A549 treated with ZK216348 at 1 μM for 4 hours (cell line): ENCODE data around the gene KPRP. TPM values are rescaled to one million over a fixed set of nuclear protein-coding genes. Genes with fewer than 3 reads are reported as not detected.

Experiments used
- total RNA-seq: library from RNA; stranded (reverse); fragments of 200-300 nt; extraction: Qiagen RNA extraction; gene quantifications from 5 replicates; pipeline ENCODE4 v1.2.3, GENCODE V29; 2022; ENCODE audit warnings: low read depth

The KPRP gene
- total RNA-seq: not detected in 5 replicates

DNA sequence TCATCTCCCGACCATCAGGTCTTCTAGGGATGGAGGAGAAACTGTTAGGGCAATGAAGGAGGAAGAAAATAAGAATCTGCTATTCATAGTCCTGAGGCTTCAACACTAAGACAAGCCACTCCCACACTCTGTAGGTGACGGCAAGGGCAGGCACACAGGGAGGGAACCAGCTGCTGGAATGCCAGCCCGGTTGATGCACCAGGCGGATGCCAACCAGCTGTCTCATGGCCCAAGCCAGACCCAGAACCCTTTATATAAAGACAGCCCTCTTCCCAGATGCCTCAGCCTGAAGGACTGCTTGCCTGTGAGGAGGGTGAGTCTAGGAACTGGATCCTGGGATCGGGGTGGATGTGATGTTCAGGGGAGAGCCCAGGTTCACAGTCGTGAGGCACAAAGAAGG, at the start of gene KPRP:
Gene KPRP (plus strand): TSS at position 279 of the 400 bp plus-strand sequence. CDS start 1,564 bp downstream, outside the sequence.

DNA sequence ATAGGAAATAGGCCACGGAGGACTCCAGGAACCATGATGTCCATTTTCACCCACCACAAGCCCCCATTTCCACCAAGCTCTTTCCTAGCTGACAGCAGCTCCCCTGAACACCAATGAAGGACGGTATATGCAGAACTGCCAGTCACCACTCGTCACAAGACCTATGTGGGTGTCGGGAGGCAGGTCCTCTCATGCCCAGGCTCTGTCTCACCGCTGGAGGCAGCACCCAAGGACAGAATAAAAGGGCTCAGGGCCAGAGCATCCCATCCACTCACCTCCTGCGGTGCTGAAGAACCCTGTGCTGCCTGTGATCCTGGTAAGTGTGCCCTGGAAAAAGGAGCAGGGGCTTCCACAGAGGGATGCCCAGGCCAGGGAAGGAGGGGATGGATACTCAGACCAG, 17.1 kb downstream of the KPRP start, which contains the start of gene LCE1F:
Gene LCE1F (plus strand): TSS at position 266 of the 400 bp plus-strand sequence. CDS start 1,232 bp downstream, outside the sequence.

DNA sequence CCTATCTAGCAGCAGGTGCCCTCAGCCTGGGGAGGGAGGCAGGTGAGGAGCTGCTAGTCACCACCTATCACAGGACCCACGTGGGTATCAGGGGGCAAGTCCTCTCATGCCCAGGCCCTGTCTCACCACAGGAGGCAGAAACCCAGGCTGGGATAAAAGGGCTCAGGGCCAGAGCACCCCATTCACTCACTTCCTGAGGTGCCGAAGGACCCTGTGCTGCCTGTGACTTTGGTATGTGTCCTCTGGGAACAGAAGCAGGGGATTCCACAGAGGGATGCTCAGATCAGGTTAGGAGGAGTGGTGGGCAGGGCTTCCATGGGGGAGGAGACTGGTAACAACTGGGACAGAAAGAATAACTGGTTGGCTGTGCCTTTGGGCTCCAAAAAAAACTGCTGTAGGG, 28.3 kb downstream of the KPRP start, which contains the start of gene LCE1E:
Gene LCE1E (plus strand): TSS at position 181 of the 400 bp plus-strand sequence. CDS start 1,043 bp downstream, outside the sequence.

GRCh38 chr1:152796421-152796820, 38.6 kb downstream of the KPRP start, which contains the start of gene LCE1D:
LCE1D (plus strand) TSS chr1:152796721; CDS start chr1:152797795, 1,074 bp downstream.

DNA sequence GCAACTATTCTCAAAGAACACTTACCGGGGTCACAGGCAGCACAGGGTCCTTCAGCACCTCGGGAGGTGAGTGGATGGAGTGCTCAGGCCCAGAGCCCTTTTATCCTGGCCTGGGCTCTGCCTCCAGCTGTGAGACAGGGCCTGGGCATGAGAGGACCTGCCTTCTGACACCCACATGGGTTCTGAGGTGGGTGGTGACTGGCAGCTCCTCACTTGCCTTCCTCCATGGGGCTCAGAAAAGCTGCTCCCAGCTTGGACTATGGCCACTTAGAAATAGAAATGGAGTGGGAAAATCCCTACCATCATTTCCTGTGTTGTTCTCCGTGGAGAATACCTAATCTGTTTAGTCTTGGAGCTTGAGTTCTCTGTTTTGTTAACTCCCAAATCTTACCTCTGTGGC, 48.8 kb downstream of the KPRP start, which contains the start of gene LCE1C:
Gene LCE1C (minus strand): TSS at position 76 of the 400 bp plus-strand sequence. CDS start 1,173 bp downstream, outside the sequence.

Other genes starting within 250 kb of the KPRP start
- not detected in 5 replicates for gene LCE5A, start 247.2 kb upstream of the KPRP start, total RNA-seq
- gene CRCT1, start 243.5 kb upstream of the KPRP start, total RNA-seq: 0.42 to 0.83 TPM (median 0.60 TPM) in 3 of 5 replicates, not detected in the others
- 0.27 to 0.31 TPM in 2 of 5 replicates, not detected in the others for gene LCE3E, start 191.2 kb upstream of the KPRP start, total RNA-seq
- 0.82 to 1.8 TPM (median 1.3 TPM) in 5 replicates for gene LCE3D, start 177.5 kb upstream of the KPRP start, total RNA-seq
- gene LCE3C, start 157.8 kb upstream of the KPRP start, total RNA-seq: not detected in 5 replicates
- not detected in 5 replicates for gene LCE3B, start 144.2 kb upstream of the KPRP start, total RNA-seq
- gene LCE3A, start 134.9 kb upstream of the KPRP start, total RNA-seq: not detected in 5 replicates
- not detected in 5 replicates for gene LCE2D, start 94.6 kb upstream of the KPRP start, total RNA-seq
- not detected in 5 replicates for gene LCE2C, start 82.7 kb upstream of the KPRP start, total RNA-seq
- gene LCE2B, start 71.9 kb upstream of the KPRP start, total RNA-seq: not detected in 5 replicates
- gene LCE2A, start 59.7 kb upstream of the KPRP start, total RNA-seq: not detected in 5 replicates
- not detected in 5 replicates for gene LCE4A, start 49.9 kb upstream of the KPRP start, total RNA-seq
- not detected in 5 replicates for gene LCE1F, start 17.1 kb downstream of the KPRP start, total RNA-seq
- gene LCE1E, start 28.2 kb downstream of the KPRP start, total RNA-seq: not detected in 5 replicates
- not detected in 5 replicates for gene LCE1D, start 38.7 kb downstream of the KPRP start, total RNA-seq
- gene LCE1C, start 48.6 kb downstream of the KPRP start, total RNA-seq: not detected in 5 replicates
- gene LCE1B, start 53.9 kb downstream of the KPRP start, total RNA-seq: not detected in 5 replicates
- gene LCE1A, start 69.4 kb downstream of the KPRP start, total RNA-seq: not detected in 5 replicates
- gene LCE6A, start 84.8 kb downstream of the KPRP start, total RNA-seq: not detected in 5 replicates
- not detected in 5 replicates for gene LCE7A, start 102.0 kb downstream of the KPRP start, total RNA-seq
- gene SMCP, start 120.3 kb downstream of the KPRP start, total RNA-seq: not detected in 5 replicates
- 0.15 TPM in 1 of 5 replicates, not detected in the others for gene IVL, start 150.5 kb downstream of the KPRP start, total RNA-seq
- not detected in 5 replicates for gene SPRR5, start 189.2 kb downstream of the KPRP start, total RNA-seq
- gene SPRR4, start 212.6 kb downstream of the KPRP start, total RNA-seq: not detected in 5 replicates
- not detected in 5 replicates for gene SPRR1A, start 226.1 kb downstream of the KPRP start, total RNA-seq
- gene SPRR3, start 243.7 kb downstream of the KPRP start, total RNA-seq: not detected in 5 replicates